ENCODE results near the gene SIGLEC9. TPM values are rescaled to one million over a fixed set of nuclear protein-coding genes. Genes with fewer than 3 reads are reported as not detected.

Gene SIGLEC9
- total and polyA plus RNA-seq, 2 experiments from 2014 or later = not detected

DNA sequence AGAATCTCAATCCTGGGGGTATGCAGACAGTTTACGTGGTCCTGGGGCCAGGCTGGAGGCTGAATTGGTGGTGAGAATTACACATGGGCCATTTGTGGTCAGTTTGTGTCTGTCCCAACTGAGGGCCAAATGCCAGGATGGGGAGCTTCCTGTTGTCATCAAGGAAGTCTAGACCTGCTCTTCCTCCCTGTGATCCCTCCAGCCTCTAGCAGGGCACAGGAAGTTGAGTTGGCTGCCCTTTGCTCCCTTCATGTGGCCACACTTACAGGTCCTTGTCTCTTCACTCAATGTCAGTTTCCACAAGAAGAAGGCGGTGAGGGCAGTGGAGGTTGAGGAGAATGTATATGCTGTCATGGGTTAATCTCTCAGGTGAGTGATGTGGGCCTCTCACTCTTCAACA lies 47.5 kb downstream of the SIGLEC9 start:
- no peak overlapping the region for H3K4me2 ChIP-seq (ENCODE audit: unreplicated experiment)
- H3K27me3 ChIP-seq (replicated peaks; ENCODE audit: insufficient read depth) = 0 out of 2 replicates have a peak, but pooled peaks cover 5% of the 10 kb centered on the region
- no peaks in the 10 kb centered on the region for H3K4me1 ChIP-seq (ENCODE audit: insufficient read depth)
- H3K9me3 ChIP-seq (ENCODE audit: low read depth) = no peaks in the 10 kb centered on the region
- no peaks in the 10 kb centered on the region for H4K20me1 ChIP-seq (ENCODE audit: insufficient read depth)
- WGBS, 2 experiments (ENCODE audit: low coverage in 1 of 2, low lambda C conversion rate in 2 of 2, missing lambda C conversion rate in 2 of 2) = 48 to 56% methylated on average over 2 of the region's 2 CpGs
- H3K36me3 ChIP-seq (ENCODE audit: low read depth) = no peaks in the 10 kb centered on the region
- no peak overlapping the region for H3K9ac ChIP-seq
- no peaks in the 10 kb centered on the region for H3K9me2 ChIP-seq (ENCODE audit: insufficient read depth)
- H2AFZ ChIP-seq = no peak overlapping the region
- H3K27ac ChIP-seq = no peak overlapping the region
- TF ChIP-seq EZH2 (IDR thresholded peaks at IDR 0.05; ENCODE audit: insufficient read depth, poor library complexity, severe bottlenecking) (no peak), EZH2phosphoT487 (IDR thresholded peaks at IDR 0.05; ENCODE audit: insufficient read depth, low read depth) (no peak)
- H3F3A ChIP-seq (ENCODE audit: insufficient read depth) = no peaks in the 10 kb centered on the region
- no peak for DNase-seq
- no peaks in the 10 kb centered on the region for H3K79me2 ChIP-seq (ENCODE audit: insufficient read depth)
- in situ Hi-C loops (cut with MboI) = no loop called here
- no peak overlapping the region for H3K4me3 ChIP-seq

DNA sequence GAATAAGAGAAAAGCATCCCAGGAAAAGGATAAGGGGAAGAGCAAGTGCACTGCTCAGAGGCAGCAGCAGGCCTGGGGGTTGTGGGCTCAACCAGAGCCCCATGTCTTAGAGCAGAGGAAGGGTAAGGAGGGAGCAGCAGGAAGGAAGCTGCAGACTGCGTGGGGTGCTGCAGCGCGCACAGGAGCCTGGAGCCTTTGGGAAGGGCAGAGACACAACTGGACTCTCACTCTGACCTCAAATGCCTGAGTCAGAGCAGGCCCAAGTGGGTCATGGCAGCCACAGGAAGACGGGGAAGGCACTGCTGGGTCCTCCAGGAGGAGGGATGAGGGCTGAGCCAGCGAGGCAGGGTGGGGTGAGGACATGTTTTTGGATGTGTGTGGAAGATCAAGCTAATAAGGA lies 49.0 kb downstream of the SIGLEC9 start:
- Histone ChIP-seq H3K36me3 (ENCODE audit: low read depth) (no peaks in the 10 kb centered on the region), H3K4me3 (no peak overlapping the region), H3K9me2 (ENCODE audit: insufficient read depth) (no peaks in the 10 kb centered on the region), H3K79me2 (ENCODE audit: insufficient read depth) (no peaks in the 10 kb centered on the region), H3K9me3 (ENCODE audit: low read depth) (no peaks in the 10 kb centered on the region), H2AFZ (no peak overlapping the region), H3K4me2 (ENCODE audit: unreplicated experiment) (no peak overlapping the region), H3K27ac (no peak overlapping the region), H3K9ac (no peak overlapping the region), H3F3A (ENCODE audit: insufficient read depth) (no peaks in the 10 kb centered on the region), H3K4me1 (ENCODE audit: insufficient read depth) (no peaks in the 10 kb centered on the region), H3K27me3 (replicated peaks; ENCODE audit: insufficient read depth) (0 out of 2 replicates have a peak, but pooled peaks cover 5% of the 10 kb centered on the region), H4K20me1 (ENCODE audit: insufficient read depth) (no peaks in the 10 kb centered on the region)
- 55 to 59% methylated on average over 5 of the region's 5 CpGs for WGBS, 2 experiments (ENCODE audit: low coverage in 1 of 2, low lambda C conversion rate in 2 of 2, missing lambda C conversion rate in 2 of 2)
- TF ChIP-seq EZH2 (IDR thresholded peaks at IDR 0.05; ENCODE audit: insufficient read depth, poor library complexity, severe bottlenecking) = no peak
- no peak for TF ChIP-seq EZH2phosphoT487 (IDR thresholded peaks at IDR 0.05; ENCODE audit: insufficient read depth, low read depth)
- in situ Hi-C loops (cut with MboI) = no loop called here
- DNase-seq = no peak

DNA sequence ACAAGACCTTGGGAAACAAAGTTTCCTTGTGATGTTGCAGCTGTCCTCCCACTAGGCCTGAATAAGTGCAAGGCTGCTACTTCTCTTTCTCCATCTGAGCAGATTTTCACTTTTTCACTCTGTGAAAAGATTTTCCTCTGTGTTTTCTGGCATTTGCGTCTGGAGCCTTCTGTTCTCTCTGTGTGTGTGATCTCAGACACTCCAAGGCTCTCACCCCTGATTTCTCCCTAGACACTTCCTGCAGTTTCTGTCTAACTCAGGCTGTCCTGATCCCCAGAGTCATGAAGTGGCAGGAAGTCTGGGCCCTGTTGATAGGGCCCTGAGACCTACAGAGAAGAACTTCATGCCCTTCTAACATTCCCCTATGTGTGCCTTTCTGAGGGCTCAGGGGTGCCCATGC lies 54.5 kb downstream of the SIGLEC9 start:
- Histone ChIP-seq H3K4me2 (ENCODE audit: unreplicated experiment) (no peak overlapping the region), H3K4me3 (no peak overlapping the region), H3K79me2 (ENCODE audit: insufficient read depth) (no peaks in the 10 kb centered on the region), H3F3A (ENCODE audit: insufficient read depth) (no peaks in the 10 kb centered on the region), H2AFZ (no peak overlapping the region), H3K4me1 (ENCODE audit: insufficient read depth) (no peaks in the 10 kb centered on the region), H3K36me3 (ENCODE audit: low read depth) (no peaks in the 10 kb centered on the region), H3K9ac (no peak overlapping the region), H3K27ac (no peak overlapping the region), H3K9me3 (ENCODE audit: low read depth) (no peaks in the 10 kb centered on the region), H4K20me1 (ENCODE audit: insufficient read depth) (no peaks in the 10 kb centered on the region), H3K9me2 (ENCODE audit: insufficient read depth) (no peaks in the 10 kb centered on the region), H3K27me3 (replicated peaks; ENCODE audit: insufficient read depth) (no peaks in the 10 kb centered on the region; the same call in 1 of the 2 replicates)
- TF ChIP-seq EZH2 (IDR thresholded peaks at IDR 0.05; ENCODE audit: insufficient read depth, poor library complexity, severe bottlenecking) (no peak), EZH2phosphoT487 (IDR thresholded peaks at IDR 0.05; ENCODE audit: insufficient read depth, low read depth) (no peak)
- DNase-seq = no peak
- WGBS, 2 experiments (ENCODE audit: low coverage in 1 of 2, low lambda C conversion rate in 2 of 2, missing lambda C conversion rate in 2 of 2) = 23 to 50% methylated on average over 1 of the region's 1 CpG
- in situ Hi-C loops (cut with MboI) = no loop called here

Other genes starting within 250 kb of the SIGLEC9 start
- not detected in 2 replicates for gene KLK4, start 213.5 kb upstream of the SIGLEC9 start, total RNA-seq (2014; rRNA removed; shearing (Covaris generic))
- gene KLK4, start 213.5 kb upstream of the SIGLEC9 start, polyA plus RNA-seq (2016; fragmentation: Nextera tagmentation; extraction: Ambion mirVana) = not detected in 2 replicates
- not detected in 2 replicates for gene KLK5, start 171.9 kb upstream of the SIGLEC9 start, total RNA-seq (2014; rRNA removed; shearing (Covaris generic))
- gene KLK5, start 171.9 kb upstream of the SIGLEC9 start, polyA plus RNA-seq (2016; fragmentation: Nextera tagmentation; extraction: Ambion mirVana) = 0.23 TPM in 1 of 2 replicates, not detected in the other
- not detected in 2 replicates for gene KLK6, start 155.3 kb upstream of the SIGLEC9 start, total RNA-seq (2014; rRNA removed; shearing (Covaris generic))
- gene KLK6, start 155.3 kb upstream of the SIGLEC9 start, polyA plus RNA-seq (2016; fragmentation: Nextera tagmentation; extraction: Ambion mirVana) = not detected in 2 replicates
- gene KLK7, start 141.0 kb upstream of the SIGLEC9 start, total RNA-seq (2014; rRNA removed; shearing (Covaris generic)) = not detected in 2 replicates
- gene KLK7, start 141.0 kb upstream of the SIGLEC9 start, polyA plus RNA-seq (2016; fragmentation: Nextera tagmentation; extraction: Ambion mirVana) = not detected in 2 replicates
- not detected in 2 replicates for gene KLK8, start 123.3 kb upstream of the SIGLEC9 start, total RNA-seq (2014; rRNA removed; shearing (Covaris generic))
- not detected in 2 replicates for gene KLK8, start 123.3 kb upstream of the SIGLEC9 start, polyA plus RNA-seq (2016; fragmentation: Nextera tagmentation; extraction: Ambion mirVana)
- gene KLK10, start 105.2 kb upstream of the SIGLEC9 start, total RNA-seq (2014; rRNA removed; shearing (Covaris generic)) = not detected in 2 replicates
- not detected in 2 replicates for gene KLK10, start 105.2 kb upstream of the SIGLEC9 start, polyA plus RNA-seq (2016; fragmentation: Nextera tagmentation; extraction: Ambion mirVana)
- not detected in 2 replicates for gene KLK11, start 98.3 kb upstream of the SIGLEC9 start, total RNA-seq (2014; rRNA removed; shearing (Covaris generic))
- gene KLK11, start 98.3 kb upstream of the SIGLEC9 start, polyA plus RNA-seq (2016; fragmentation: Nextera tagmentation; extraction: Ambion mirVana) = not detected in 2 replicates
- gene KLK12, start 89.9 kb upstream of the SIGLEC9 start, total RNA-seq (2014; rRNA removed; shearing (Covaris generic)) = not detected in 2 replicates
- gene KLK12, start 89.9 kb upstream of the SIGLEC9 start, polyA plus RNA-seq (2016; fragmentation: Nextera tagmentation; extraction: Ambion mirVana) = not detected in 2 replicates
- gene KLK13, start 59.8 kb upstream of the SIGLEC9 start, total RNA-seq (2014; rRNA removed; shearing (Covaris generic)) = not detected in 2 replicates
- 0.25 TPM in 1 of 2 replicates, not detected in the other for gene KLK13, start 59.8 kb upstream of the SIGLEC9 start, polyA plus RNA-seq (2016; fragmentation: Nextera tagmentation; extraction: Ambion mirVana)
- not detected in 2 replicates for gene KLK14, start 42.0 kb upstream of the SIGLEC9 start, total RNA-seq (2014; rRNA removed; shearing (Covaris generic))
- not detected in 2 replicates for gene KLK14, start 42.0 kb upstream of the SIGLEC9 start, polyA plus RNA-seq (2016; fragmentation: Nextera tagmentation; extraction: Ambion mirVana)
- 9.0 and 11.3 TPM in 2 replicates for gene CTU1, start 16.5 kb upstream of the SIGLEC9 start, total RNA-seq (2014; rRNA removed; shearing (Covaris generic))
- gene CTU1, start 16.5 kb upstream of the SIGLEC9 start, polyA plus RNA-seq (2016; fragmentation: Nextera tagmentation; extraction: Ambion mirVana) = 4.2 and 4.4 TPM in 2 replicates
- not detected in 2 replicates for gene SIGLEC7, start 17.4 kb downstream of the SIGLEC9 start, total RNA-seq (2014; rRNA removed; shearing (Covaris generic))
- not detected in 2 replicates for gene SIGLEC7, start 17.4 kb downstream of the SIGLEC9 start, polyA plus RNA-seq (2016; fragmentation: Nextera tagmentation; extraction: Ambion mirVana)
- not detected in 2 replicates for gene CD33, start 100.2 kb downstream of the SIGLEC9 start, total RNA-seq (2014; rRNA removed; shearing (Covaris generic))
- 0.30 TPM in 1 of 2 replicates, not detected in the other for gene CD33, start 100.2 kb downstream of the SIGLEC9 start, polyA plus RNA-seq (2016; fragmentation: Nextera tagmentation; extraction: Ambion mirVana)
- gene SIGLECL1, start 126.2 kb downstream of the SIGLEC9 start, total RNA-seq (2014; rRNA removed; shearing (Covaris generic)) = not detected in 2 replicates
- gene SIGLECL1, start 126.2 kb downstream of the SIGLEC9 start, polyA plus RNA-seq (2016; fragmentation: Nextera tagmentation; extraction: Ambion mirVana) = not detected in 2 replicates
- not detected in 2 replicates for gene IGLON5, start 186.7 kb downstream of the SIGLEC9 start, total RNA-seq (2014; rRNA removed; shearing (Covaris generic))
- gene IGLON5, start 186.7 kb downstream of the SIGLEC9 start, polyA plus RNA-seq (2016; fragmentation: Nextera tagmentation; extraction: Ambion mirVana) = not detected in 2 replicates
- 1.7 and 2.0 TPM in 2 replicates for gene VSIG10L, start 217.2 kb downstream of the SIGLEC9 start, total RNA-seq (2014; rRNA removed; shearing (Covaris generic))
- gene VSIG10L, start 217.2 kb downstream of the SIGLEC9 start, polyA plus RNA-seq (2016; fragmentation: Nextera tagmentation; extraction: Ambion mirVana) = 0.61 and 1.4 TPM in 2 replicates
- gene ETFB, start 241.5 kb downstream of the SIGLEC9 start, total RNA-seq (2014; rRNA removed; shearing (Covaris generic)) = 84.3 and 95.9 TPM in 2 replicates
- gene ETFB, start 241.5 kb downstream of the SIGLEC9 start, polyA plus RNA-seq (2016; fragmentation: Nextera tagmentation; extraction: Ambion mirVana) = 141 and 146 TPM in 2 replicates
- gene CLDND2, start 244.1 kb downstream of the SIGLEC9 start, total RNA-seq (2014; rRNA removed; shearing (Covaris generic)) = not detected in 2 replicates
- 0.93 and 1.0 TPM in 2 replicates for gene CLDND2, start 244.1 kb downstream of the SIGLEC9 start, polyA plus RNA-seq (2016; fragmentation: Nextera tagmentation; extraction: Ambion mirVana)
- not detected in 2 replicates for gene NKG7, start 247.7 kb downstream of the SIGLEC9 start, total RNA-seq (2014; rRNA removed; shearing (Covaris generic))
- gene NKG7, start 247.7 kb downstream of the SIGLEC9 start, polyA plus RNA-seq (2016; fragmentation: Nextera tagmentation; extraction: Ambion mirVana) = not detected in 2 replicates

All from GM23248 (cell line).